C4-2B (cell line): Measurements from ENCODE around the gene KAT8.

ENCODE experiments used
- H3K27ac ChIP-seq: fragments of 450-650 bp; 2 replicates; pipeline ENCODE4 v1.5.1; 2017
- CTCF ChIP-seq: fragments of 450-650 bp; conservative IDR thresholded peaks from 2 replicates; pipeline ENCODE4 v1.5.1; 2017; ENCODE audit warnings: mild to moderate bottlenecking
- ZFX ChIP-seq: fragments of 450-650 bp; IDR thresholded peaks from 2 replicates; pipeline ENCODE4 v1.6.1; 2017

The KAT8 gene

DNA sequence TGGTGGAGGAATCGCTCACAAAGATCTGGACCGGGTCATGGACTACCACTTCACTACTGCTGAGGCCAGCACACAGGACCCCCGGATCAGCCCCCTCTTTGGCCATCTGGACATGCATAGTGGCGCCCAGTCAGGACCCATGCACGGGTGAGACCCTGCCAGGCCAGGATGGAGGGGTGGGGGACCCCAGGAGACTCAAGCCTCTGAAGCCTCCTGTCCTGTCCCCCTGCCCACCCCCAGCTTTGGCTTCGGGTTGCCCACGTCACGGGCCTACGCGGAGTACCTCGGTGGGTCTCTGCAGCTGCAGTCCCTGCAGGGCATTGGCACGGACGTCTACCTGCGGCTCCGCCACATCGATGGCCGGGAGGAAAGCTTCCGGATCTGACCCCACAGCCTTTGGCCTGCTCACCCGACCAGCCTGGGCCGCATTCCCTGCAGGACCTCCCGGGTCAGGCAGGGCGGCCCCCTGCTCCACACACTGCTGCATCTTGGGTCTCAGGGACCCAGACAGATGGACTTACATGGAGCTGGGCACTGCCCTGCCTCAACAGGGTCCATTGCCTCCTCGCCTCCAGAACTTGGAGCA, 5.5 kb upstream of the KAT8 start:
- H3K27ac ChIP-seq = no peak overlapping the region
- TF ChIP-seq ZFX (no peak), CTCF (no peak)

GRCh38 chr16:31112711-31113110, 4.8 kb upstream of the KAT8 start:
- no peak overlapping the region for H3K27ac ChIP-seq
- TF ChIP-seq CTCF (no peak), ZFX (no peak)

- no peak overlapping the region for H3K27ac ChIP-seq
- TF ChIP-seq CTCF (no peak), ZFX (no peak)
These were observed 4.0 kb upstream of the KAT8 start for GRCh38 chr16:31113121-31114120.

DNA sequence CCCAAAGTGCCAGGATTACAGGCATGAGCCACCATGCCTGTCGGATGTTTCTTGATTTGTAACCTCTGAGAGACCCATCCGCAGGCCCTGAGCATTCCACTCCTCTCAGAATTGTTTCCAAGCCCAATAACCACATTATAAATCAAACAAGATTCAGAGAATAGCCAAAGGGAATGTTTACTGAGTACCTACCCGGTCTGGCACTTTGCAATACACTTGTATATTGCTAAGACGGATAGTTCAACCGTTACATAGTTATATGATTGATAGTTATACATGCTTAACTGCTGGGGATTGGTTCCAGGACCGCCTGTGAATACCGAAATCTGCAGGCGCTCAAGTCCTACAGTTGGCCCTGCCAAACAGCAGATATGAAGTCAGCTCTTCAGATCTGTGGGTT, 3.0 kb upstream of the KAT8 start:
- H3K27ac ChIP-seq = no peak overlapping the region
- TF ChIP-seq CTCF = no peak
- no peak for TF ChIP-seq ZFX

DNA sequence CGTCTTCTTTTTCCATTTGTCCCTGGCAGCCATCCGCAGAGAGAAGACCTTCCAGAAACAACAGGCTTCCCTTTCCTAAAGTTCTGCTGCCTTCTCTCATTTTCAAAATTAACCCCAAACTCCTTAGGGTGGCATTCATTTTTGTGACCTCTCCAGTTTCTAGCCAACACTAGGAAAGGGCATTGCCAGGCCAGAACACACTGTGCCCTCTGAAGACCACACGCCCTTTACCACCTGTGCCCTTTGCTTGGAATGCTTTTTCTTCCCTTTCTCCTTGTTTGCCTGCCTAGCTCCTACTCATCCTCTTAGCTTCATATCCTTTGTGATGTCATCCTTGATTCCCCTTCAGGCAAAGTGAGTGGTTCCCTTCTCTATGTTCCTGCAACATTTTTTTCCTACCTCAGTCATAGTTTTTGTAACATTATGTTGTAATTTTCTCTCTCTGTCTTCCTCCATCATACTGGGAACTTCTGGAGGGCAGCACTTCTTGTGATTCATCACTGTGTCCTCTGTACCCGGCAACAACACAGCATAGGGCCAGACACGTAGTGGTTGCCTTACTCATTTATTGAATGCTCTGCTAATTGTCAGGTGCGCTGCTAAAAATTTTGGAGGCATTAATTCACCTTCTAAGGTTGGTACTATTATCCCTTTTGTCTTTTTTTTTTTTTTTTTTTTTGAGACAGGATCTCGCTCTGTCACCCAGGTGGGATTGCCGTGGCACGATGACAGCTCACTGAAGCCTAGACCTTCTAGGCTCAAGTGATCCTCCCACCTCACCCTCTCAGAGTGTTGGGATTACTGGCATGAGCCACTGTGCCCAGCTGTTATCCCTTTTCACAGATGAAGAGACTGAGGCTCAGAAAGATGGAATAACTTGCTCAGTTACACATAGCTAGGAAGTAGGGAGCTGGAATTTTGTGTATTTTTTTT, 1.0 kb downstream of the KAT8 start:
- TF ChIP-seq ZFX = no peak
- TF ChIP-seq CTCF = no peak

GRCh38 chr16:31120129-31120528, 2.7 kb downstream of the KAT8 start:
- H3K27ac ChIP-seq = no peak overlapping the region
- TF ChIP-seq CTCF = no peak

More for the DNA sequence above, 1.0 kb downstream of the KAT8 start:
- peak overlapping the region; percentile 89 for H3K27ac ChIP-seq
